ENCODE results near the gene CLNK. TPM values are rescaled to one million over a fixed set of nuclear protein-coding genes. Genes with fewer than 3 reads are reported as not detected.

Gene CLNK
- polyA plus RNA-seq, 3 donors, result not detected

GRCh38 chr4:10730590-10730989 lies 46.0 kb upstream of the CLNK start:
- Mint-ChIP-seq H3K27me3 (ENCODE audit: low read depth in 3 of 3) (peaks cover 0 to 1% (median 0%) of the 10 kb centered on the region in 3 donors), H3K9me3 (peaks cover 0 to 4% (median 0%) of the 10 kb centered on the region in 7 donors), H3K4me1 (peaks cover 2% of the 10 kb centered on the region), H3K4me3 (no peak overlapping the region), H3K36me3 (no peaks in the 10 kb centered on the region), H3K27ac (no peak overlapping the region)
- no peak for TF ChIP-seq CTCF (IDR thresholded peaks at IDR 0.05)
- H3K4me1 ChIP-seq (ENCODE audit: control insufficient read depth in 1 of 2, insufficient read depth in 2 of 2, low read length in 2 of 2), result no peaks in the 10 kb centered on the region
- H2AFZ ChIP-seq (ENCODE audit: insufficient read depth, low read depth, low read length, poor library complexity, severe bottlenecking), result no peak overlapping the region
- no peak overlapping the region for H3K27ac ChIP-seq (ENCODE audit: low read depth in 1 of 2, low read length in 2 of 2)
- intact Hi-C loops (cut with micrococcal nuclease), result no loop called here
- 100% methylated on average over 1 of the region's 7 CpGs for WGBS (ENCODE audit: insufficient coverage)
- H4K20me1 ChIP-seq (ENCODE audit: insufficient read depth, low read length), result no peaks in the 10 kb centered on the region
- no peaks in the 10 kb centered on the region for H3K36me3 ChIP-seq (replicated peaks in 1 of 2; ENCODE audit: control insufficient read depth in 1 of 2, insufficient read depth in 2 of 2, low read length in 2 of 2)
- no peak overlapping the region for H3K9ac ChIP-seq (ENCODE audit: insufficient read depth, low read length, poor library complexity, severe bottlenecking)
- no peak for DNase-seq
- no peaks in the 10 kb centered on the region for H3K27me3 ChIP-seq (ENCODE audit: control insufficient read depth in 2 of 2, insufficient read depth in 2 of 2, low read length in 2 of 2)
- no peak overlapping the region for H3K4me2 ChIP-seq (replicated peaks; ENCODE audit: extremely low read depth, low read length, poor library complexity, severe bottlenecking)
- H3K9me3 ChIP-seq (replicated peaks in 1 of 2; ENCODE audit: control insufficient read depth in 1 of 2, insufficient read depth in 1 of 2, low read length in 2 of 2), result no peaks in the 10 kb centered on the region
- H3K4me3 ChIP-seq (replicated peaks in 1 of 3; ENCODE audit: low read depth in 2 of 3, low read length in 3 of 3), result no peak overlapping the region
- no peaks in the 10 kb centered on the region for H3K79me2 ChIP-seq (ENCODE audit: insufficient read depth, low read length)

GRCh38 chr4:10730019-10730418 lies 45.5 kb upstream of the CLNK start:
- Histone ChIP-seq H4K20me1 (ENCODE audit: insufficient read depth, low read length) (no peaks in the 10 kb centered on the region), H3K79me2 (ENCODE audit: insufficient read depth, low read length) (no peaks in the 10 kb centered on the region), H3K9ac (ENCODE audit: insufficient read depth, low read length, poor library complexity, severe bottlenecking) (no peak overlapping the region), H3K4me1 (ENCODE audit: control insufficient read depth in 1 of 2, insufficient read depth in 2 of 2, low read length in 2 of 2) (no peaks in the 10 kb centered on the region), H3K4me3 (replicated peaks in 1 of 3; ENCODE audit: low read depth in 2 of 3, low read length in 3 of 3) (no peak overlapping the region), H3K36me3 (replicated peaks in 1 of 2; ENCODE audit: control insufficient read depth in 1 of 2, insufficient read depth in 2 of 2, low read length in 2 of 2) (no peaks in the 10 kb centered on the region), H3K4me2 (replicated peaks; ENCODE audit: extremely low read depth, low read length, poor library complexity, severe bottlenecking) (no peak overlapping the region), H3K27me3 (ENCODE audit: control insufficient read depth in 2 of 2, insufficient read depth in 2 of 2, low read length in 2 of 2) (no peaks in the 10 kb centered on the region), H3K9me3 (replicated peaks in 1 of 2; ENCODE audit: control insufficient read depth in 1 of 2, insufficient read depth in 1 of 2, low read length in 2 of 2) (no peaks in the 10 kb centered on the region), H3K27ac (ENCODE audit: low read depth in 1 of 2, low read length in 2 of 2) (no peak overlapping the region), H2AFZ (ENCODE audit: insufficient read depth, low read depth, low read length, poor library complexity, severe bottlenecking) (no peak overlapping the region)
- DNase-seq, result no peak
- H3K36me3 Mint-ChIP-seq, result no peaks in the 10 kb centered on the region
- H3K4me3 Mint-ChIP-seq, result no peak overlapping the region
- WGBS (ENCODE audit: insufficient coverage), result 98% methylated on average over 4 of the region's 4 CpGs
- peaks cover 2% of the 10 kb centered on the region for H3K4me1 Mint-ChIP-seq
- no peak overlapping the region for H3K27ac Mint-ChIP-seq
- H3K27me3 Mint-ChIP-seq (ENCODE audit: low read depth in 3 of 3), result peaks cover 0 to 1% (median 0%) of the 10 kb centered on the region in 3 donors
- peaks cover 0 to 4% (median 0%) of the 10 kb centered on the region in 7 donors for H3K9me3 Mint-ChIP-seq
- intact Hi-C loops (cut with micrococcal nuclease), result no loop called here
- no peak for TF ChIP-seq CTCF (IDR thresholded peaks at IDR 0.05)
